Measurements from ENCODE around the gene SLC9A7.

SLC9A7 gene

DNA sequence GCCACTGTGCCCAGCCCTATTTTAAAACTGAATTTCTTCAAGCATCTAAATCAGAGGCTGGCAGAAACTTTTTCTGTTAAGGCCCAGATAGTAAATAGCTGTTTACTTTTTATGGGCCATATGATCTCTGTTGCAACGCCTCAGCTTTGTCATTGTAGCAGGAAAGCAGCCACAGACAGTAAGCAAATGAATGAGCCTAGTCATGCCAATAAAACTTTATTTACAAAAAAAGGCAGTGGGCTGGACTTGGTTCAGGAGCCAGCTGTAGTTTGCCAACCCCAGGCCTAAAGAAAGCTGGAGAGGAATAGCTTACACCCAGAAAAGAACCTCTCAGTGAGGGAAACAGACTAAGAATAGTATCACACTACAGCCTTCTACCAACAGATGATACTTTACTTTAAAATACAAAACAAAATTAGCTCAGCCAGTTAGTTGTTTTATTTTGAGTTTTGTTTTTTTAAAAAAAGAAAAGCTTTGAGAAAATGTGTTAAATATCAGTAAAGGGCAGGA lies 159.8 kb downstream of the SLC9A7 start:
- no peak overlapping the region for H3K27ac Mint-ChIP-seq
- H3K9me3 Mint-ChIP-seq (ENCODE audit: low read depth) = no peaks in the 10 kb centered on the region
- no peaks in the 10 kb centered on the region for H3K4me1 Mint-ChIP-seq (ENCODE audit: low read depth)
- H3K4me3 Mint-ChIP-seq = no peak overlapping the region
- H3K27me3 Mint-ChIP-seq = no peaks in the 10 kb centered on the region
- H3K36me3 Mint-ChIP-seq = no peaks in the 10 kb centered on the region

DNA sequence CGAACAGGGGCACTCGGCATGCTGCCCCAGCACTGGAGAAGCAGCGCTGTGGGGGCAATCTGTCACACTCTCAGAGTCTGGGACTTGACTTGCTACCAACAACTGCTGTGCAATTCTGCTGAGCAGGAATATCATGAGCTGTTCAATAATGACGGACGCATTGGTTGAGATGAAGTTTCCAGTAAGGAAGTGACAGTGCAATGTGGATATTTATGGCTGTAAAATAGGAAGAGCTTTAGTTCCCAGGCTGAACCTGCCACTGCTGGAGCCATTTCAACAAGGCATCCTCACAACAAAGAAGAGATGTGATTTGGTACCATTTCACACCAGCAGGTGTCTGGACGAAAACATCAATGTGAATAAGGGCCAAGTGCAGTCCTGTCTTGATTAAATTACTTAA lies 161.1 kb downstream of the SLC9A7 start:
- Mint-ChIP-seq H3K27ac (no peak overlapping the region), H3K4me3 (no peak overlapping the region), H3K27me3 (no peaks in the 10 kb centered on the region), H3K9me3 (ENCODE audit: low read depth) (no peaks in the 10 kb centered on the region), H3K4me1 (ENCODE audit: low read depth) (no peaks in the 10 kb centered on the region), H3K36me3 (no peaks in the 10 kb centered on the region)

DNA sequence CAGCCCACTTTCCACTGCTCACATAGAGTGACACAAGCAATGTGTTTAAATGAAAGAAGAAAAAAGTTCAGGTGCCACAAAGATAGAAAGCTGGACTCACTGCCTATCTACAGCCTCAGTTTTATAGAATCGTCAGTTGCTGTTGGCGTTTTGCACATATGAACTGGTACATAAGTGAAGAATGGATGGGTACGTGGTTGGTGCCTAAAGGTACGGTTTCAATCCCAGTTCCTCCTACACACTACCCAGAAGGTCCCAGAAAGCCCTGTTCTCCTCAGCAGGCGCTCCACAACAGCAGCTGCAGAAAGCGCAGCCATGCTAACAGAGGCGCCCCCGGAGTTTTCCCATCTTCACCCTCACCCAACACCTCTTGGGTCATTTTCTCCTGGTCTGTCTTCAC lies 161.7 kb downstream of the SLC9A7 start:
- no peaks in the 10 kb centered on the region for H3K4me1 Mint-ChIP-seq (ENCODE audit: low read depth)
- no peak overlapping the region for H3K4me3 Mint-ChIP-seq
- H3K27ac Mint-ChIP-seq = no peak overlapping the region
- no peaks in the 10 kb centered on the region for H3K27me3 Mint-ChIP-seq
- H3K9me3 Mint-ChIP-seq (ENCODE audit: low read depth) = no peaks in the 10 kb centered on the region
- no peaks in the 10 kb centered on the region for H3K36me3 Mint-ChIP-seq

DNA sequence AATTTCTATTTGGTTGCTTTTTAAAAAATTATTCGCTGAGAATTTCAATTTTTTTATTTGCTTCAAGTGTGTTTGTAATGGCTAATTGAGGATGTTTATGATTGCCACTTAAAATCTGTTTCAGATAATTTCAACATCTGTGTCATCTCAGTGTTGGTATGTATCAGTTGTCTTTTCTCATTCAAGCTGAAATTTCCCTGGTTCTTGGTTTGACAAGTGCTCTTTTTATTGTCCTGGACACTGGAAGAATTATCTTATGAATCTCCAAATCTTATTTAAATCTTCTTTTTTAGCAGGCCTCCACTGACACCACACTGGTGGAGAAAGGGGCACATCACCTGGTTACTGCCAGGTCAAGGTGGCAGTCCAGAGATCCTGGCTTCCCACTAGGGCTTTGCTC lies 163.8 kb downstream of the SLC9A7 start:
- no peak overlapping the region for H3K4me3 Mint-ChIP-seq
- H3K9me3 Mint-ChIP-seq (ENCODE audit: low read depth) = no peaks in the 10 kb centered on the region

DNA sequence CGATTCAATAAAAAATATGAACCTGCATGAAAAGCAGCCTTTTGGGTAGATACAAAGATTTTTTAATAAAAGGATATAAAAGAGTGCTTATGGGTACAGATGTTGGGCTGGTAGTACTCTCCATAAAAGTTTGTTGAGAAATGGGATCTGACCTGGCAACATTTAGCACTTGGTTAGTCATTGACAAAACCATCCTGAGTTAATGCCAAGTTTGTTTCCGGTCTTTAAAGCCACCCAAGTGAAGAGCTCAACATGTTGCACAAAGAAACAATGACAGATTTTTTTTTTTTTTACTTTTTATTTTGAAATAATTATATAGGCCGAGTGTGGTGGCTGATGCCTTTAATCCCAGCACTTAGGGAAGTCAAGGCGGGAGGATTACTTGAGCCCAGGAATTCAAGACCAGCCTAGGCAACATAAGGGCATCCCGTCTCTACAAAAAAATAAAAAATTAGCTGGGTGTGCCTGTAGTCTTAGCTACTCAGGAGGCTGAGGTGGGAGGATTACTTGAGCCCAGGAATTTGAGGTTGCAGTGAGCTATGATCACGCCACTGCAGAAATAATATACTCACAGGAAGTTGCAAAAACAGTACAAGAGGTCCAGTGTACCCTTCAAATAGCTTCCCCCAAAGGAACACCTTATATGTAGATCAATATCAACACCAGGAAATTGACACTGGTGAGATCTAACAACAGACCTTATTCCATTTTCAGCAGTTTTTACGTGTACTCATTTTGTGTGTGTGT lies 168.8 kb downstream of the SLC9A7 start:
- Mint-ChIP-seq H3K4me3 (no peak overlapping the region), H3K36me3 (no peaks in the 10 kb centered on the region), H3K27ac (no peak overlapping the region), H3K27me3 (no peaks in the 10 kb centered on the region), H3K9me3 (ENCODE audit: low read depth) (no peaks in the 10 kb centered on the region), H3K4me1 (ENCODE audit: low read depth) (peaks cover 24% of the 10 kb centered on the region)

More for the DNA sequence above, 163.8 kb downstream of the SLC9A7 start:
- Mint-ChIP-seq H3K27ac (no peak overlapping the region), H3K27me3 (no peaks in the 10 kb centered on the region), H3K36me3 (no peaks in the 10 kb centered on the region), H3K4me1 (ENCODE audit: low read depth) (peaks cover 5% of the 10 kb centered on the region)

DNA sequence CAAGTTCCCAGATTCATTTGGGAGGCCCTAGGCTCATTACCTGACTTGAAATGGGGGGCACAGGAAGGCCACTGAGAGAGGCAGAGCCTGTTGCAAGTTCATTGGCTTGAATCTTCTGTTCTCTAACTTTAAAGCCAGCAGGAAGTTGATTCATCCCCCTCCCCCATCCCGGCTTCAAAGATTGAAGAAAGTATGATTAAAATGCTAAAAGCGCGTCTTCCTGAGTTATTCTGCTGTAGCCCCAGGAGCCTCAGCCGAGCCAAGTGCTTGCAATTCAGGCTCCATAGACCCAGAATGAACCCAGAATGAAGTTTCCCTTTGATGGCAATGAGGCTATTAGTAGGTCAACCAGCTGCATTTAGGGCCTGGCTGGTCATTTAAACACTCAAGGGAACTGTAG lies 170.7 kb downstream of the SLC9A7 start:
- no peaks in the 10 kb centered on the region for H3K27me3 Mint-ChIP-seq
- H3K4me3 Mint-ChIP-seq = peak overlapping the region; percentile 52
- no peaks in the 10 kb centered on the region for H3K9me3 Mint-ChIP-seq (ENCODE audit: low read depth)
- H3K4me1 Mint-ChIP-seq (ENCODE audit: low read depth) = peaks cover 24% of the 10 kb centered on the region
- H3K36me3 Mint-ChIP-seq = no peaks in the 10 kb centered on the region
- H3K27ac Mint-ChIP-seq = peak overlapping the region; percentile 61

DNA sequence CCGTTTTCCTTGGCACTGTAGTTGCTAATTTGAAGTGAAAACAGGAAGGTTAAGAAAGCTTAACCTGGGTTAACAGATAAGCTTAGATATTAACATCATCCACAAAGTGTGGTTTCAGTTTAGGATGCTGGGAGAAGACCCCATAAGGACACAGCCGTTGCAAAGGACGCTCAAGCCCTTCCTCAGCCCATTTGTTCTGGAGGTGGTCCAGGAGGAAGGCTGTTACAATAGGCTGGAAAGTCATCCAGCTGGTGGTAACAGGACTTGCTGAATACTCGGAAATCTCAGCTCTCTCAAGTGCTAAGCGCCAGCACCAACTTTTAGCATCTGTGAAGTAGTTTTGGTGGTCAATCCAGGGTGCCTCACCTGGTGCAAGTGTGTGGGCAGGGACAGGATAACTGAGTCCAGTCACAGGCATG lies 171.2 kb downstream of the SLC9A7 start:
- peak overlapping the region; percentile 61 for H3K27ac Mint-ChIP-seq
- no peaks in the 10 kb centered on the region for H3K9me3 Mint-ChIP-seq (ENCODE audit: low read depth)
- H3K4me1 Mint-ChIP-seq (ENCODE audit: low read depth) = peaks cover 24% of the 10 kb centered on the region
- no peaks in the 10 kb centered on the region for H3K27me3 Mint-ChIP-seq
- H3K4me3 Mint-ChIP-seq = peak overlapping the region; percentile 52
- no peaks in the 10 kb centered on the region for H3K36me3 Mint-ChIP-seq

DNA sequence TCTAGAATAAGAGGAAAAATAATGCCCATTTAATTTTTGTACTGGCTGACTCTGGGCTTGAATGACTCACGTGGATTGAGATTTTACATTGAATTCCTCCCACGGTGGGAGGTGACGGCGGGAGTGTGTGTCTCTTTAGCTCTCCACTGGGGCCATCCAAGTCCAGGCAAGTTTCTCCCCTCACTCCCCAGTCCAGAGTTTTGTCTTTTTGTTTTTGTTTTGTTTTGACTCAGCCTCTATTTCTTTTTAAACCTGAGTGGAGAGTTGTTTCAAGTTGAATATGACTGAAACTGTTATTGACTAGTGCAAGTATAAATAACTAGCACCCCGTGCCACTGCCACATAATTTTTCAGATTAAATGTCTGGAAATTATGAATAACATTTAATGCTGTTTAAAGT lies 171.8 kb downstream of the SLC9A7 start:
- H3K9me3 Mint-ChIP-seq (ENCODE audit: low read depth) = no peaks in the 10 kb centered on the region
- no peaks in the 10 kb centered on the region for H3K27me3 Mint-ChIP-seq
- H3K4me1 Mint-ChIP-seq (ENCODE audit: low read depth) = peaks cover 24% of the 10 kb centered on the region
- no peaks in the 10 kb centered on the region for H3K36me3 Mint-ChIP-seq
- peak overlapping the region; percentile 13 for H3K4me3 Mint-ChIP-seq
- H3K27ac Mint-ChIP-seq = peak overlapping the region; percentile 34

DNA sequence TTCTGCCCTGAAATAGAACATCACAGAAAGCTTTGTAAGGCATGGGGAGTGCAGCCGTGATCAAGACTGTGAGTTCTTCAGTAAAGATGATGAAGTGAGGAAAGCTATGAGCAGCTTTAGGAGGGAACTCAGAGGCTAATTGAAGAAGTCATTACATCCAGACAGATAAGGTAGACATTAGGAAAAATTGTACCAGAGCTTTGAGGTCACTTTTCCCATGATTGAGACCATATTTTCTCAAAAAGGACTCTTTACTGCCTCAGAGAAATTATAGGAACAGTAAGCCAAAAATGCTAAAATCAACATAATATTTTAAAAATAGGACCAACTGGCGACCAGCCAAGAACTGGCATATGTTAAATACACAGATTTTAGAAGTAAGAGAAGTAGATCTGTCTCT lies 174.2 kb downstream of the SLC9A7 start:
- no peaks in the 10 kb centered on the region for H3K9me3 Mint-ChIP-seq (ENCODE audit: low read depth)
- H3K27ac Mint-ChIP-seq = no peak overlapping the region
- no peaks in the 10 kb centered on the region for H3K36me3 Mint-ChIP-seq
- peaks cover 19% of the 10 kb centered on the region for H3K4me1 Mint-ChIP-seq (ENCODE audit: low read depth)
- no peak overlapping the region for H3K4me3 Mint-ChIP-seq
- no peaks in the 10 kb centered on the region for H3K27me3 Mint-ChIP-seq

DNA sequence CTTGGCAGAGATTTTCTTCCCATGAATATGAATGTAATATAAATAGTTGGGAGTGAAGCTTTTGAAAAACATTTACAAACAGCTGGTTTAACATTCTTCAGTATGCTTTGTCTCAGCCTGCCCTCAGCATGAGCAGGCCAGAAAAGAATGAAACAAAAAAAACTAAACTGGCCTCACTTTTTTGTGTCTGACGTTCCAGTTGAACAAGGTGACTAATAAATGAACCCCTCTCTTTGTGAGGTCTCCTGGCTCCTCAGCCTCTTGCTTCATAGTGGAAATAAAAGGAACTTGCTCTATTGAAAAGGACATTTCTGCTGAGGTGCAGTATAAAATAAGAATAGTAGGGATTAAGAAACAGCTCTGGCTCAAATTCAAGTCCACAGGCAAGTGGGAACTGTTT lies 176.0 kb downstream of the SLC9A7 start:
- H3K27ac Mint-ChIP-seq = no peak overlapping the region
- no peak overlapping the region for H3K4me3 Mint-ChIP-seq
- peaks cover 3% of the 10 kb centered on the region for H3K36me3 Mint-ChIP-seq
- no peaks in the 10 kb centered on the region for H3K9me3 Mint-ChIP-seq (ENCODE audit: low read depth)
- H3K4me1 Mint-ChIP-seq (ENCODE audit: low read depth) = peaks cover 14% of the 10 kb centered on the region
- no peaks in the 10 kb centered on the region for H3K27me3 Mint-ChIP-seq

DNA sequence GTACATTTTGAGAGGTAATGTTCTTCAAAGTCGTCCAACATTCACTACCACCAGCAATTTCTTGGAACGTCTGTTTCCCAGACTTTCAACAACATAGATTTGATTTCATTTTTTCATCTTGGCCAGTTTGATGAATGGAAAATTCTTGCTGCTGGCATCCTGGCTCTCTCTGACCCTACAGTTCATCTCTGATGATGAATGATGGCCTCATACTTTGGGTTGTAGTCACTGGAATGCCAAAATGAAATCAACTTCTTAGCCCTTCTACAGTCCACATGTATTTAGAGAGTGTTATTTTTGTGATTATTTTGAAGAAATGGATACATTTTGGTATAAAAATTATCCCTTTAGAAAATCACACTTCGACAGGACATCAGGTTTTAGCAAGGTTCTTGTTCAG lies 176.6 kb downstream of the SLC9A7 start:
- H3K9me3 Mint-ChIP-seq (ENCODE audit: low read depth) = no peaks in the 10 kb centered on the region

DNA sequence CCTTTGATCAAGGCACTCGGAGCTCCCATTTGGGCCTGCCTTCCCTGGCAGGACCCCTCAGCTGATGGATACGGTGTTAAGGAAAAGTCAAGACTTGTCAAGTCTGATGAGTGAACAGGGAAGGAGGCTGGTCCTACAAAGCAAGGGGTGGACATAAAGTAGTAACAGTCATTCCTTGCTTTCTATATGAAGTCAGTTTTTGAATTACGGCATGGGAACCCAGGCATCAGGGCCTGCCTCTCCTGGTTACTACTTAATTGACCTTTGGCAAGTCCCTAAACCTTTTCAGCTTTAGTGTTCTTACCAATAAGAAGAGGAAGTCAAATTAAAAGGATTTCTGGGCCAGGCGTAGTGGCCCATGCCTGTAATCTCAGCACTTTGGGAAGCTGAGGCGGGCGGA lies 178.3 kb downstream of the SLC9A7 start:
- H3K27ac Mint-ChIP-seq = no peak overlapping the region
- peaks cover 16% of the 10 kb centered on the region for H3K4me1 Mint-ChIP-seq (ENCODE audit: low read depth)
- peaks cover 3% of the 10 kb centered on the region for H3K36me3 Mint-ChIP-seq
- no peaks in the 10 kb centered on the region for H3K9me3 Mint-ChIP-seq (ENCODE audit: low read depth)
- no peaks in the 10 kb centered on the region for H3K27me3 Mint-ChIP-seq
- H3K4me3 Mint-ChIP-seq = no peak overlapping the region

More for the DNA sequence above, 176.6 kb downstream of the SLC9A7 start:
- Mint-ChIP-seq H3K4me1 (ENCODE audit: low read depth) (peaks cover 9% of the 10 kb centered on the region), H3K27me3 (no peaks in the 10 kb centered on the region), H3K4me3 (no peak overlapping the region), H3K36me3 (peaks cover 3% of the 10 kb centered on the region), H3K27ac (no peak overlapping the region)

DNA sequence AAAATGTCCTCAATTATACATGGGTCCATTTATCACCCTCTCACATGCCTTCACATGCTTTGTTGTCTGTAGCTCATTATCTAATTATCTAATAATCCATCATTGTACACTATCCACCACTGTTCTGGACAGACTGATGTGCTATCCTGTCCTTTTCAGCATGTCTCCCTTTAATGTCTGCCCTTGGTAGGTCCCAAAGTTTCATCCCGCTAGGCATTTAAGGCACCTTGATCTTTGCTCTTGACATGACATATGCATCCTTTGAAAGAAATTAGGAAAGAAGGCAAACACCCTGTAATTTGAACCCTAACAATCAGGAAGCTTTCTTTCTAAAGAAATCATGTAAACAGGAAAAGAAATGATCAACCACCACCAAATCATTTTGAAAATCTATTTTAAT lies 179.7 kb downstream of the SLC9A7 start:
- peaks cover 18% of the 10 kb centered on the region for H3K4me1 Mint-ChIP-seq (ENCODE audit: low read depth)
- H3K27ac Mint-ChIP-seq = no peak overlapping the region
- H3K9me3 Mint-ChIP-seq (ENCODE audit: low read depth) = no peaks in the 10 kb centered on the region
- H3K4me3 Mint-ChIP-seq = no peak overlapping the region
- H3K27me3 Mint-ChIP-seq = no peaks in the 10 kb centered on the region
- peaks cover 3% of the 10 kb centered on the region for H3K36me3 Mint-ChIP-seq

DNA sequence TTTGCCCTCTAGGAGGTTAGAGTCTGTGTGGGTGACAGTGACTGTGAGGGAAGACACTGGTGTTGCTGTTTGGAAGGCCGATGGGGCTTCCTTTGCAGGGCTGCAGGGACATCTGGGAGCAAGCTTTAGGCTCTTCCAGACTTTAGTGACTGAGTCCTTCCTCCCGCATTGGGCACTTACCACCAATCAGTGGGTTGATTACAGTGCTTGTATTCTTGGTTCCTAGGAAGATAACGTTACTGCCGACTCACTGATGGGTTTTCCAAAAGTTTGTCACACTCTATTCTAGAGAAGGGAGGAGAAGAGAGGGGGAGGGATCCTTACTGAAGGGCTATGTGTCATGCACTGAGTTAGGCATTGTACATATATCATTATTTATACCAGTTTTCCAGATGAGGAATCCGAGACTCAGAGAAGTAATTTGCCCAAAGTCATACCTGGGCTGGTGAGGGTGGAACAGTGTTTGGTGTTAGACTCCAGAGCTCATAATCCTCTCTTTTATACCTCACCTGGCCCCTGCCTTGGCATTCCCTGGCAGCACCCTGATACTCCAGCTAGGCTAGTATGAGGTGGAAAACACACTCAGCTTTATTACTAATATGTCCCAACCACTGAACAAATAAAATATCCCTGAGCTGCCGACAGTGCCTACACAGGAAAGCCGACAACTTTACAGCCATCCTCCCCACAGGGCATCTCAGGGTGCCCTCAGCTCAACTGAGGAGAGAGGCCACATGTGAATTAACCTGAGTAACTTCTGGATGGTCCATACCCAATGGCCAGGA lies 181.5 kb downstream of the SLC9A7 start:
- peak overlapping the region; percentile 65 for H3K4me3 Mint-ChIP-seq
- H3K4me1 Mint-ChIP-seq (ENCODE audit: low read depth) = peaks cover 28% of the 10 kb centered on the region

DNA sequence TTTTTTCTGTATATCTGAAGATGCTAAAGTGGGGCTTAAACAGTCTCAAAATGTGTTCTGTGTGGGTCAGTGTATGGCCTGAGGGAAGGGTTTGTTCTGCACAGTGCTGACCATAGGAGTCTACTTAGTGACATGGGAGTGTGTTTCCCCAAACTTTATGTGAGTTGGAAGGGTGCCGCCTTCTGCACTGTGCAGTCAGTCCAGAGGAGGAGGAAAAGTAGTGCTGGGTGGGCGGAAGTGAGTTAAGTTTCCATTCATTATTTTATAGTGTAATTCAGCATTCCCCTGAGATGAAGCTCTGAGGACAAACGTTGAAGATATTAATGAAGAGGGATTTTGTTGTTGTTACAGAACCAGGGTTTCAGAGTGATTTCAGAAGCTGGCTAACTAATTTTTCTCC lies 182.5 kb downstream of the SLC9A7 start:
- H3K27ac Mint-ChIP-seq = peak overlapping the region; percentile 22
- H3K4me1 Mint-ChIP-seq (ENCODE audit: low read depth) = peaks cover 37% of the 10 kb centered on the region
- no peaks in the 10 kb centered on the region for H3K27me3 Mint-ChIP-seq
- no peaks in the 10 kb centered on the region for H3K9me3 Mint-ChIP-seq (ENCODE audit: low read depth)
- H3K36me3 Mint-ChIP-seq = peaks cover 3% of the 10 kb centered on the region
- peak overlapping the region; percentile 71 for H3K4me3 Mint-ChIP-seq

More for the DNA sequence above, 181.5 kb downstream of the SLC9A7 start:
- Mint-ChIP-seq H3K36me3 (peaks cover 3% of the 10 kb centered on the region), H3K27me3 (no peaks in the 10 kb centered on the region), H3K27ac (no peak overlapping the region), H3K9me3 (ENCODE audit: low read depth) (no peaks in the 10 kb centered on the region)
